HFF-Myc (cell line): ENCODE data around the gene EPC2.

Experiments
- DNase-seq: peaks from one replicate; pipeline ENCODE4 v3.0.0-alpha.2; 2011; ENCODE audit warnings: low read depth; ENCODE audit errors: extremely low read depth
- H3K4me3 ChIP-seq: replicated peaks from 2 replicates; pipeline ENCODE4 v1.5.1; 2011; ENCODE audit warnings: low read depth, mild to moderate bottlenecking, control low read depth, low read length
- CTCF ChIP-seq: IDR thresholded peaks from 2 replicates; pipeline ENCODE4 v1.5.1; 2012; ENCODE audit warnings: mild to moderate bottlenecking, low read depth, low read length, control low read depth; ENCODE audit errors: missing control alignments

EPC2 gene

GRCh38 chr2:148826791-148827190, 182.2 kb downstream of the EPC2 start:
- TF ChIP-seq CTCF, result no peak
- no peak overlapping the region for H3K4me3 ChIP-seq
- no peak for DNase-seq

- DNase-seq, result no peak
- no peak for TF ChIP-seq CTCF
- H3K4me3 ChIP-seq, result no peak overlapping the region
These were observed 184.4 kb downstream of the EPC2 start for GRCh38 chr2:148828941-148829340.

- no peak overlapping the region for H3K4me3 ChIP-seq
- no peak for DNase-seq
- no peak for TF ChIP-seq CTCF
These were observed 185.1 kb downstream of the EPC2 start for GRCh38 chr2:148829618-148830017.

- no peak for TF ChIP-seq CTCF
- no peak overlapping the region for H3K4me3 ChIP-seq
- DNase-seq, result no peak
These were observed 188.1 kb downstream of the EPC2 start for GRCh38 chr2:148832637-148833036.
